WTC11 (cell line): ENCODE data around the gene OR52N1.

Source experiments
- CTCF ChIP-seq: fragments of 200-600 bp; IDR thresholded peaks from 2 replicates; pipeline ENCODE4 v1.8.0; 2022; ENCODE audit warnings: antibody characterized with exemption
- ELF4 ChIP-seq: sonication (generic); formaldehyde crosslinking; IDR thresholded peaks from 2 replicates; pipeline ENCODE4 v1.8.1; 2022; ENCODE audit warnings: low read depth, mild to moderate bottlenecking, moderate library complexity, missing genetic modification reagents
- KAT7 ChIP-seq: sonication (generic); formaldehyde crosslinking; IDR thresholded peaks from 2 replicates; pipeline ENCODE4 v1.8.1; 2023; ENCODE audit warnings: missing genetic modification reagents, mild to moderate bottlenecking, borderline replicate concordance
- SP1 ChIP-seq: sonication (generic); formaldehyde crosslinking; conservative IDR thresholded peaks from 2 replicates; pipeline ENCODE4 v1.8.1; 2022; ENCODE audit warnings: missing genetic modification reagents
- ZBTB21 ChIP-seq: sonication (generic); formaldehyde crosslinking; IDR thresholded peaks from 2 replicates; pipeline ENCODE4 v1.8.1; 2023; ENCODE audit warnings: mild to moderate bottlenecking, missing genetic modification reagents, borderline replicate concordance
- ZNF232 ChIP-seq: sonication (generic); formaldehyde crosslinking; IDR thresholded peaks from 2 replicates; pipeline ENCODE4 v1.8.0; 2022; ENCODE audit warnings: mild to moderate bottlenecking, missing genetic modification reagents
- ZNF512 ChIP-seq: sonication (generic); formaldehyde crosslinking; IDR thresholded peaks from 2 replicates; pipeline ENCODE4 v1.8.1; 2022; ENCODE audit warnings: missing genetic modification reagents, borderline replicate concordance
- TF ChIP-seq, protein P1 (sequence below): sonication (generic); formaldehyde crosslinking; IDR thresholded peaks from 2 replicates; pipeline ENCODE4 v1.8.0; 2022; ENCODE audit warnings: mild to moderate bottlenecking, missing genetic modification reagents
- TF ChIP-seq, protein P2 (sequence below): sonication (generic); formaldehyde crosslinking; IDR thresholded peaks from 2 replicates; pipeline ENCODE4 v1.8.1; 2022; ENCODE audit warnings: mild to moderate bottlenecking, missing genetic modification reagents, moderate library complexity, borderline replicate concordance

DNA sequence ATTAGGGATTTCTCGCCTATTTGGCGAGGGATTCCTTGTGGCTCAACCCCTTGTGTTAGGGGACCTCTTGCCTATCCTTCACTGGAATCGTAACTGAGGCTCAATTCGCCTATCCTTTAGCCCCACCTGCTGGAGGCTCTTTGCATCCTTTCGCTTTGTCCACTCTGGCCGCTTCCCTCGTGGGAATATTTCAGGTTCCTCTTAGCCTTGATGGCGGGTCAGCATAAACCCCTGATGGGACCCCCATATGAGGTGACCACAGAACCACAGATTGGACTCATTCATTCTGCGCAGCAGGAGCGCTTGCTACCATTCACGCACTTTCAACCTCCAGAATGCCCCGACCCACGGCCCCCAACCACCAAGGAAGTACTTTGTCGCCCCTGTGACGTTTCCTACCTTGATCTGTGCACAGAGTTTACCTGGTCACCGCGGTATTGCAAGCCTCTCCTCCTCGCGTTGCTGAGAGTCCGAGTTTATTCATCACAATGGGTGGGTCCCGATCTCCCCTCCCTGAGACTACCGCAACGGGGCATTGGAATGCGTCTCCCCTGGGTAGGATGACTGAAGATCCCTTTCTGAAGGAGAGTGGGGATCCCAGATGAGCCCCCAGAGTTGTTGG is 17.5 kb upstream of the OR52N1 start, which contains the start of gene OR52N2:
- TF ChIP-seq SP1 (CRISPR knock-in tag) (no peak), KAT7 (CRISPR knock-in tag) (no peak), ZNF512 (no peak), ZBTB21 (no peak), CTCF (peak; percentile 70), ELF4 (no peak), ZNF232 (no peak)
- TF ChIP-seq, protein P1, sequence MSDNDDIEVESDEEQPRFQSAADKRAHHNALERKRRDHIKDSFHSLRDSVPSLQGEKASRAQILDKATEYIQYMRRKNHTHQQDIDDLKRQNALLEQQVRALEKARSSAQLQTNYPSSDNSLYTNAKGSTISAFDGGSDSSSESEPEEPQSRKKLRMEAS = no peak
- TF ChIP-seq, protein P2, sequence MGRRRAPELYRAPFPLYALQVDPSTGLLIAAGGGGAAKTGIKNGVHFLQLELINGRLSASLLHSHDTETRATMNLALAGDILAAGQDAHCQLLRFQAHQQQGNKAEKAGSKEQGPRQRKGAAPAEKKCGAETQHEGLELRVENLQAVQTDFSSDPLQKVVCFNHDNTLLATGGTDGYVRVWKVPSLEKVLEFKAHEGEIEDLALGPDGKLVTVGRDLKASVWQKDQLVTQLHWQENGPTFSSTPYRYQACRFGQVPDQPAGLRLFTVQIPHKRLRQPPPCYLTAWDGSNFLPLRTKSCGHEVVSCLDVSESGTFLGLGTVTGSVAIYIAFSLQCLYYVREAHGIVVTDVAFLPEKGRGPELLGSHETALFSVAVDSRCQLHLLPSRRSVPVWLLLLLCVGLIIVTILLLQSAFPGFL (CRISPR knock-in tag) = no peak
